GM19240 (cell line): ENCODE data around the gene SLC25A19.

Experiments
- DNase-seq: peaks from one replicate; pipeline ENCODE4 v3.0.0; 2011; ENCODE audit warnings: low spot score; ENCODE audit not compliant: insufficient read length

SLC25A19 gene

GRCh38 chr17:75241502-75241901 lies 47.7 kb downstream of the SLC25A19 start:
- DNase-seq, result no peak

DNA sequence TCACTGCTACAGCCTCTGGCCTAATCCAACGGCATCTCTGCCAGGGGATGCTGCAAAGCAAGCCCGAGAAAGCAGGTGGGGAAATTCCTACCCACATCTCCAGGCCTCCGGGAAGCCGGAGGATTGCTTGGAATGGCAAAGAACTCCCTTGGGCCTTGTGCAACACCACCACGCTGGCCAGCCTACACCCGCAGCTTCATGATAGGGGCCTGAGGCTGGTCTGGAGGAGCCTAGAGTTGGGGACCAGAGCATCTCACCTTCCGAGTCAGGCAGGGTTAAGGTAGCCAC lies 48.1 kb downstream of the SLC25A19 start:
- no peak for DNase-seq

- DNase-seq, result no peak
Measured at GRCh38 chr17:75240394-75241142, 48.7 kb downstream of the SLC25A19 start.

- no peak for DNase-seq
Measured at GRCh38 chr17:75239778-75240393, 49.3 kb downstream of the SLC25A19 start.

GRCh38 chr17:75239214-75239613 lies 50.0 kb downstream of the SLC25A19 start:
- no peak for DNase-seq

GRCh38 chr17:75238684-75239191 lies 50.5 kb downstream of the SLC25A19 start:
- peak; percentile 43 for DNase-seq

DNA sequence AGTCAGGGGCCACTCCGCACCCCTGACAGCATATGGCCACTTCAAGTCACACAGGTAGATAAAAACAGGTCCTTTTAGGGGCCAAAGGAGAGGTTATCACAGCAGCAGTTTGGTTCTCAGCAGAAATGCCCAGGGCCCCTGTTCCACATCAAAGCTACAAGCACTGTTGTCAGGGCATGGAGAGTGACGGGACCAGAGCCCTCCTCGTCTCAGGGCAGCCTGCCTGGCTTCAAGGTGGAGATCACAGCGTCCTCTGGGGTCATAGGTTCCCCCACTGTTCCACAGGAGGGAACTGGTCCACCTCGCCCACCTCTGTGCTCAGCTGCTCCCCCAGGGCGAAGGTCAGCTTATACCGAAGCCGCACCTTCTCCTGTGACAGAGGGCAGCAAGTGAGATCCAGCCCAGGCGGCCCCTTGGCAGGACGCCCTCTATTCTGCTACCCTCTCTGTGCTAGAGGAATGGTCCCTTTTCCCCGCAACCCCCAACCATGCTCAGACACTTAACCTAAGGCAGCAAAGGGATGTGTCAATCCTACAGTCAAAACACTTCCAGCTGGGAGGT lies 51.1 kb downstream of the SLC25A19 start:
- no peak for DNase-seq

DNA sequence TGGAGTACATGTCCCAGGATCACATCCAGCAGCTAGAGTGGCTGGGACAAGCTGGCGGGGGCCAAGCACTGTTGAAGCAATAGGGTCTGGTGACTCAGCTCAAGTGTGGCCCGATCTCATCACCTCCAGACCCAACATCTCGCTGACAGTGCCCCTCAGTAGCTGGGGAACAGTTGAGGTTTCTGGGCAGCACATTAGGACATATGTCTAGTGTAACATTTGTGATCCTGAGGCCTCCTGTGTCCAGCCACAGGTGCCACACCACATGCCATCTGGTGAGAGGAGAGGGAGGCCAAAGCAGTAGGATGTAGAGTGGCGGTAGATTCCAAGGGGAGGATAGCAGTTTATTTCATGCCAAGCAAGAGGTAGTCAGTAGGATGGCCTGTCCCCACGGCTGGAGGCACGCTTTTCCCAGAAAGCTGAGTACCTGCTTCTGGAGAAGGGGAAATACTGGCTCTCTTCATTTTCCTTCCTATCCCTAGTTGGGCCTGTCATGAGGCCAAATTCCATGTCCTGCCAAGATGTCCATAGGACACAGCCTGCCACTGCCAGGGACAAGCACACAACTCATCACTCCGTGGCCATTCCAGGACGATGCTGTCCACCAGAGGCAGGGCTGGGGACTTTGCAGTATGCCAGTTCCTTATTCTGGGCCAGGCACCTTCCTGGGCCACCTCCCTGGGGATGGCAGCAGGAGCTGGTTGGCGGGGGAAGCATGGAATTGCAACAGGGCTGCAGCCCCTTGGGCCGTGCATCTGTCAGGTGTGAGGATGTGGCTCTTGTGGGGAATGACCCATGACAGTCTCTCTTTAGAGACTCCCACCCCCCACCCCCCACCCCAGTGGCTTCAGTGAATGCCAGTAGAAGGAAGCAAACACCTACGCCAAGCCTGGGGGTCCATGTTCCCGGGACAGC lies 51.9 kb downstream of the SLC25A19 start:
- DNase-seq, result no peak

GRCh38 chr17:75232786-75233185 lies 56.4 kb downstream of the SLC25A19 start:
- no peak for DNase-seq

DNA sequence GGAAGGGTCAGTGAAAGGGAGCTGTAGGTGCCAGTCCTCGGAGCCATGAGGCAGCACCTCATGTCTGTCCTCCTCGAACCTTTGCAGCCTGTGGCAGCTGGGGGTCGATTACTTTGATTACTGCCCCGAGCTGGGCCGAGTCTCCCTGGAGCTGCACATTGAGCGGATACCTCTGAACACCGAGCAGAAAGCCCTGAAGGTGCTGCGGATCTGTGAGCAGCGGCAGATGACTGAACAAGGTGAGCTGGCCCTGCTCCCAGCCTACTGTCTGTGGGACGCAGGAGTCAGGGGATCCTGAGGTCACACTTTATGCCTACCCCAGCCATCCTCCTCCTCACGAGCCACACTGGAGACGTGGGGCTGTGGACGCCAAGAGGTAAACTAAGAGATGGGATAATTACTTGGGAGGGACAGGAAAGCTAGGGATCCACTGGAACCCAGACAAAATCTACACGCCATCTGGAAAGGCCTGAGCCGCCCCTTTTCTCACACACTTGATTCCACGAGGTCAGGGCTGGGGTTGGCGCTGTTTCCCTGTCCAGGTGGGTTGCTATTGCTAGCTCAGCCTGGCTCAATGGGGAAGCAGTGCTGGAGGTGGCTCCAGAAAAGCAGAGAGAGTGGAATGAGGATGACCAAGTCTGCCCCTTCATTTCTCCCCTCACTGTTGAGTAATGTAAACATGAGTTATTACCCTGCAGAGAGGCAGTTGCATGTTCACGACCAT lies 57.3 kb downstream of the SLC25A19 start:
- DNase-seq, result no peak

DNA sequence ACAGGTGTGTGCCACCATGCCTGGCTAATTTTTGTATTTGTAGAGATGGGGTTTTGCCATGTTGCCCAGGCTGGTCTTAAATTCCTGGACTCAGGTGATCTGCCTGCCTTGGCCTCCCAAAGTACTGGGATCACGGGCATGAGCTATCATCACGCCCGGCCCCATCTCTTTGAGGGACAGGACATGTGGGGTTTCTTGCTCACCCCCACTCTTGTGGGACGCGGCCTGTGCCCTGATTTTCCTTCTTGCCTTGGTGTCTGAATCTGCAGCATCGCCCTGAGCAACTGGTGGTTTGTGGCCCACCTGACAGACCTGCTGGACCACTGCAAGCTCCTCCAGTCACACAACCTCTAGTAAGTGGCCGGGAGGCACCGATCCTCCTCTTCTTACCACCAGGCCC lies 58.2 kb downstream of the SLC25A19 start:
- no peak for DNase-seq

DNA sequence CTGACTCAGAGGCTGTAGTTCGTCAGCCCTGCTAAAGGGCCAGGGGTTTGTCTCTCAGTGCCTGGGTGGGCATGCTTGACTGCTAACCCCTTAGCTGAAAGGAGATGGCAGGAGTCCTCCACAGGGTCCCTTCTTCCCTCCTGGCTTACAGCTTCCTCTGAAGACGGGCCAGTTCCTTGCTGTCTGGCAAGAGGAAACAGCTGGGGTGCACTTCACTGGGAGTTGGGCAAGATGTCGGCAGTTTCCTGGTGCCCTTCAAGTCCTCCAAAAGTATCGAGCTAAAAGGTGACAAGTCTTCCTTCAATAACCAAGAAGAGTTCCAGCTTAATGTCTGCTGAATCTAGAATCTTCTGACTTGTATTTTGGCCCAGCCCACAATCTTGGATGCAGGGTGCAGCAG lies 60.4 kb downstream of the SLC25A19 start:
- no peak for DNase-seq

DNA sequence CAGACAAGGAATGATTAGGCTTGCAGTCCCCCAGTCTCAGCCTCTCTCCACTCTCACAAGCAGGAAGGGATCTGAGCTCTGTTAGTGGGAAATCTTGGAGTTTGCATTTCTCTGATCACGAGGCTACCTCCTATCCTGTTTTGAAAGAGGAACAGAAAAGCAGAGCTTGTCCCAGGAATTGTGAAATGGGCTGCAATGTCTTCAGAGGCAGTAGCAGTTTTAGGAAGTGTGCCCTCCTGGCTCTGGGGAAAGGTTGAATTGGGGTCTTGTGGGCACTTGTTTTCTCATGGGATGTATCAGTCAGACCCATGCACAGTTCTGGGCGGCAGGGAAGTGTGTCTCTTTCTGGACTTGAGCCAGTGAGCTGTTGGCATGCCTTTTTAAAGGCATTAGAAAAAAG lies 60.9 kb downstream of the SLC25A19 start:
- no peak for DNase-seq

DNA sequence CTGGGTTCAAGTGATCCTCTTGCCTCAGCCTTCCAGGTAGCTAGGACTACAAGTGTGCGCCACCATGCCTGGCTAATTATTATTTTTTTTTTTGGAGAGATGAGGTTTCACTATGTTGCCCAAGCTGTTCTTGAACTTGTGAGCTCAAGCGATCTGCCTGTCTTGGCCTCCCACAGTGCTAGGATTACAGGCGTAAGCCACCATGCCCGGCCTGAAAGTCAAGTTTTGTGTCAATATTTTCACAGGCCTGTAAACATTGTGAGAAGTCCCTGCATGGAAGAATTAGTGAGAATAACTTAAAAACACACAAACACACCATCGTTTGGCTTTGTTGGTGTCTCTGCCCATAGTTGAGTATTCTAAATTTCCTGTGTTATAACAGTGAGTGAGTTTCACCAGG lies 61.5 kb downstream of the SLC25A19 start:
- DNase-seq, result no peak

DNA sequence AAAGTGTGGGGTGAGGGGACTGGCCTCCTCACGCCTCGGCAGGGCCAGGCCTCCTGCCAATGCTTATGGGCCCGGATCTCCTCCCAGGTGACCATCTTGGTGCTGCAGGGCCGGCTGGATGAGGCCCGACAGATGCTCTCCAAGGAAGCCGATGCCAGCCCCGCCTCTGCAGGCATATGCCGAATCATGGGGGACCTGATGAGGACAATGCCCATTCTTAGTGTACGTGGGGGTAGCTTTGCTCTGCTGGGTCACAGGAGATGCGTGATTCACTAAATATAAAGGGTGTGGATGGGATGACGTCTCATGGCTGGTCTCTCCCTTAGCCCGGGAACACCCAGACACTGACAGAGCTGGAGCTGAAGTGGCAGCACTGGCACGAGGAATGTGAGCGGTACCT lies 64.2 kb downstream of the SLC25A19 start:
- DNase-seq, result no peak
